ENCODE results near the gene IL18. TPM values are rescaled to one million over a fixed set of nuclear protein-coding genes. Genes with fewer than 3 reads are reported as not detected.

The IL18 gene
- total and polyA plus RNA-seq, 2 donors (not counting 1 experiment from before 2014, with no cell fraction given): 0.67 to 1.6 TPM

DNA sequence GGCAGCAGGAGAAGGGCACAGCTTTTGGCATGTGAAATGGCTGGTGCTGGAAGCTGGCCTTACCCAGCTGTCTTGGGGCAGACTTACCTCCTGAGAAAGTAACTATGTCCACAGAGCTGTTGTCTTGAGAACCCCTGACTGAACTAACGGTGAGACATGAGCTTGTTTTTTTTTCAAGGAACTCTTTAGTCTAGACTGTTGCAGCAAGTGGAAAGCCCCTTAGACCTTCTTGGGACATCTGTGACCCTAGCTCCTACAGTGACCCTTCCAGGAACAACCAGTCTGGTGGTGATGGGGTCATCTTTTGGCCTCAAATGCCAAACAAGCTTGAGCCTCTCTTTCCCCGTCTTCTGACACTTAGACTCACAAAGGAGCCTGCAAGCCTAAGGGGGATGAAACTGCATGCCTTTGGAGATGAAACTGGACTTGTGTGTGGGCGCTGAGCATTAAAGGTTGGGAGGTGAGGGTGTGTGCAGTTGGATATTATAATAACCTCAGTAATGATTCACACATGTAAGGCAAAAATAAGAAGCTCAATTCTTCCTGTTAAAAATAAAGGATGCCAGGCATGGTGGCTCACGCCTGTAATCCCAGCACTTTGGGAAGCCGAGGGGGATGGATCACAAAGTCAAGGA lies 41.8 kb downstream of the IL18 start:
- no peak for TF ChIP-seq EZH2 (IDR thresholded peaks at IDR 0.05; ENCODE audit: borderline replicate concordance, insufficient read depth, low read depth, low read length, poor library complexity, severe bottlenecking)
- TF ChIP-seq, protein P1, sequence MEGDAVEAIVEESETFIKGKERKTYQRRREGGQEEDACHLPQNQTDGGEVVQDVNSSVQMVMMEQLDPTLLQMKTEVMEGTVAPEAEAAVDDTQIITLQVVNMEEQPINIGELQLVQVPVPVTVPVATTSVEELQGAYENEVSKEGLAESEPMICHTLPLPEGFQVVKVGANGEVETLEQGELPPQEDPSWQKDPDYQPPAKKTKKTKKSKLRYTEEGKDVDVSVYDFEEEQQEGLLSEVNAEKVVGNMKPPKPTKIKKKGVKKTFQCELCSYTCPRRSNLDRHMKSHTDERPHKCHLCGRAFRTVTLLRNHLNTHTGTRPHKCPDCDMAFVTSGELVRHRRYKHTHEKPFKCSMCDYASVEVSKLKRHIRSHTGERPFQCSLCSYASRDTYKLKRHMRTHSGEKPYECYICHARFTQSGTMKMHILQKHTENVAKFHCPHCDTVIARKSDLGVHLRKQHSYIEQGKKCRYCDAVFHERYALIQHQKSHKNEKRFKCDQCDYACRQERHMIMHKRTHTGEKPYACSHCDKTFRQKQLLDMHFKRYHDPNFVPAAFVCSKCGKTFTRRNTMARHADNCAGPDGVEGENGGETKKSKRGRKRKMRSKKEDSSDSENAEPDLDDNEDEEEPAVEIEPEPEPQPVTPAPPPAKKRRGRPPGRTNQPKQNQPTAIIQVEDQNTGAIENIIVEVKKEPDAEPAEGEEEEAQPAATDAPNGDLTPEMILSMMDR (IDR thresholded peaks at IDR 0.05): no peak
- no peaks in the 10 kb centered on the region for H3K36me3 ChIP-seq (replicated peaks in 1 of 2; ENCODE audit: control extremely low read depth in 1 of 2, control insufficient read depth in 1 of 2, extremely low read depth in 1 of 2, insufficient read depth in 2 of 2, low read length in 1 of 2)
- ATAC-seq (ENCODE audit: low read depth): no peak
- POLR2A ChIA-PET: no interaction called here
- no peak overlapping the region for H3K27ac ChIP-seq (ENCODE audit: low read length in 2 of 2)
- H3K9me3 ChIP-seq (ENCODE audit: control extremely low read depth in 1 of 3, control insufficient read depth in 2 of 3, insufficient read depth in 1 of 3, low read length in 2 of 3): no peaks in the 10 kb centered on the region
- no peak overlapping the region for H2AFZ ChIP-seq (ENCODE audit: insufficient read depth, low read depth, low read length, poor library complexity, severe bottlenecking)
- no peaks in the 10 kb centered on the region for H3K27me3 Mint-ChIP-seq
- no peaks in the 10 kb centered on the region for H3K27me3 ChIP-seq (replicated peaks in 1 of 4; ENCODE audit: control extremely low read depth in 1 of 4, control insufficient read depth in 3 of 4, insufficient read depth in 4 of 4, low read length in 3 of 4)
- CTCF ChIA-PET: interaction anchor here (0.6 to 1.9 kb wide), 3 partner anchors 9 to 1022 kb away, joined by 3 to 11 read pairs (median 6); no protein-coding TSS in a partner anchor
- H3K9ac ChIP-seq (ENCODE audit: low read length): no peak overlapping the region
- H3K27ac Mint-ChIP-seq: no peak overlapping the region
- WGBS (ENCODE audit: insufficient coverage): no CpG with 5 or more reads among the region's 5 CpGs
- H3K4me2 ChIP-seq (replicated peaks; ENCODE audit: low read depth, low read length, poor library complexity, severe bottlenecking): no peak overlapping the region
- no peak for DNase-seq
- H3K4me1 Mint-ChIP-seq: peaks cover 6% of the 10 kb centered on the region
- H3K4me3 Mint-ChIP-seq: no peak overlapping the region
- H3K9me3 Mint-ChIP-seq (ENCODE audit: insufficient read depth): no peaks in the 10 kb centered on the region
- peaks cover 0 to 5% of the 10 kb centered on the region in 2 donors for H3K4me1 ChIP-seq (ENCODE audit: control insufficient read depth in 2 of 2, insufficient read depth in 2 of 2, low read length in 2 of 2)
- no peaks in the 10 kb centered on the region for H3K79me2 ChIP-seq (ENCODE audit: control insufficient read depth, insufficient read depth, low read length)
- intact Hi-C loops (cut with micrococcal nuclease): no loop called here
- no peaks in the 10 kb centered on the region for H4K20me1 ChIP-seq (ENCODE audit: control insufficient read depth, insufficient read depth, low read length, poor library complexity, severe bottlenecking)
- no peak overlapping the region for H3K4me3 ChIP-seq (ENCODE audit: control extremely low read depth in 1 of 5, extremely low read depth in 1 of 5, insufficient read depth in 1 of 5, low read depth in 2 of 5, low read length in 4 of 5)

DNA sequence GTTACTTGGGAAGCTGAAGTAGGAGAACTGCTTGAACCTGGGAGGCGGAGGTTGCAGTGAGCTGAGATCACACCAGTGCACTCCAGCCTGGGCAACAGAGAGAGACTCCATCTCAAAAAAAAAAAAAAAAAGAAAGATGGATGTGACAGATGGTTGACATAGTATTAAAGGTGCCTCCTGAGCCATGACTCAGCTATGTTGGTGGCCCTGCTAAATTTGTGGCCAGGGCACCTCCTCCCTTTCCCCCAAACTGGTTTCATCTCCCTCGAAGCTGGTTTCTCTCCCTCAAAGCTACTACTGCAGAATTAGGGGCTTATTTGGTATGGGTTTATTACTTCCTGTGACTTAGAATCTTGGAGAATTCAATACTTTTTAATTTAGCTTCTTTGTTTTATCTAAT lies 45.7 kb downstream of the IL18 start:
- Histone ChIP-seq H3K9me3 (ENCODE audit: control extremely low read depth in 1 of 3, control insufficient read depth in 2 of 3, insufficient read depth in 1 of 3, low read length in 2 of 3) (no peaks in the 10 kb centered on the region), H3K79me2 (ENCODE audit: control insufficient read depth, insufficient read depth, low read length) (no peaks in the 10 kb centered on the region), H4K20me1 (ENCODE audit: control insufficient read depth, insufficient read depth, low read length, poor library complexity, severe bottlenecking) (no peaks in the 10 kb centered on the region), H3K27me3 (replicated peaks in 1 of 4; ENCODE audit: control extremely low read depth in 1 of 4, control insufficient read depth in 3 of 4, insufficient read depth in 4 of 4, low read length in 3 of 4) (no peaks in the 10 kb centered on the region), H3K36me3 (replicated peaks in 1 of 2; ENCODE audit: control extremely low read depth in 1 of 2, control insufficient read depth in 1 of 2, extremely low read depth in 1 of 2, insufficient read depth in 2 of 2, low read length in 1 of 2) (no peaks in the 10 kb centered on the region), H3K4me1 (ENCODE audit: control insufficient read depth in 2 of 2, insufficient read depth in 2 of 2, low read length in 2 of 2) (peaks cover 0 to 5% of the 10 kb centered on the region in 2 donors), H3K4me3 (ENCODE audit: control extremely low read depth in 1 of 5, extremely low read depth in 1 of 5, insufficient read depth in 1 of 5, low read depth in 2 of 5, low read length in 4 of 5) (no peak overlapping the region), H2AFZ (ENCODE audit: insufficient read depth, low read depth, low read length, poor library complexity, severe bottlenecking) (no peak overlapping the region), H3K27ac (ENCODE audit: low read length in 2 of 2) (no peak overlapping the region), H3K4me2 (replicated peaks; ENCODE audit: low read depth, low read length, poor library complexity, severe bottlenecking) (no peak overlapping the region), H3K9ac (ENCODE audit: low read length) (no peak overlapping the region)
- POLR2A ChIA-PET: no interaction called here
- CTCF ChIA-PET: interaction anchor here (0.8 kb wide), 1 partner anchor 166 kb away, joined by 3 read pairs; no protein-coding TSS in a partner anchor
- intact Hi-C loops (cut with micrococcal nuclease): no loop called here
- H3K27me3 Mint-ChIP-seq: no peaks in the 10 kb centered on the region
- ATAC-seq (ENCODE audit: low read depth) (no peak), DNase-seq (no peak)
- H3K27ac Mint-ChIP-seq: no peak overlapping the region
- peaks cover 6% of the 10 kb centered on the region for H3K4me1 Mint-ChIP-seq
- WGBS (ENCODE audit: insufficient coverage): no CpG with 5 or more reads among the region's 2 CpGs
- no peak overlapping the region for H3K4me3 Mint-ChIP-seq
- no peaks in the 10 kb centered on the region for H3K9me3 Mint-ChIP-seq (ENCODE audit: insufficient read depth)
- TF ChIP-seq EZH2 (IDR thresholded peaks at IDR 0.05; ENCODE audit: borderline replicate concordance, insufficient read depth, low read depth, low read length, poor library complexity, severe bottlenecking): no peak
- TF ChIP-seq, protein P1 (IDR thresholded peaks at IDR 0.05): no peak
